NB4 (cell line): ENCODE data around the gene HLA-DPA1.

Source experiments
- DNase-seq: peaks from one replicate; pipeline ENCODE4 v3.0.0; 2010; ENCODE audit warnings: low read depth
- H3K4me3 ChIP-seq: one replicate; pipeline ENCODE4 v1.5.1; 2011; ENCODE audit warnings: mild to moderate bottlenecking, low read depth, low read length, moderate library complexity
- CTCF ChIP-seq: IDR thresholded peaks from one replicate; pipeline ENCODE4 v1.5.1; 2012; ENCODE audit warnings: low read depth, low read length
- MAX ChIP-seq: IDR thresholded peaks from 2 replicates; pipeline ENCODE4 v1.6.1; 2011; ENCODE audit warnings: low read depth, low read length
- MYC ChIP-seq: IDR thresholded peaks from 2 replicates; pipeline ENCODE4 v1.6.1; 2011; ENCODE audit warnings: low read depth, low read length
- POLR2A ChIP-seq: IDR thresholded peaks from 2 replicates; pipeline ENCODE4 v1.6.1; 2011; ENCODE audit warnings: mild to moderate bottlenecking; ENCODE audit not compliant: insufficient read length; ENCODE audit errors: extremely low read depth

HLA-DPA1 gene

DNA sequence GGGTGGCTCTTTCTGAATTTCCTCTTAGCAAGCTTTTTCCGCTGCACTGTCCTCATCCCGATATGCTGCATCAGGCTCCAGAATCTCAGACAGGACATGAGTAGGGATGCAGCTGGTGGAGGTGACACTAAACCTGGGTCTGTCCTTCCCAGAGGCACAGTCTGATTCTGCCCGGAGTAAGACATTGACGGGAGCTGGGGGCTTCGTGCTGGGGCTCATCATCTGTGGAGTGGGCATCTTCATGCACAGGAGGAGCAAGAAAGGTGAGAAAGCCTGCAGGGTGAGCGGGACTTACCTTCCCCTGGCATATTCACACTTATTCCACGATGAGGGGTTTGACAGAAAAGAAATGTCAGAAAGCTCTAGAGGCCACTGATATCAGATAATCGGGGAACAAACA is 12.2 kb upstream of the HLA-DPA1 start:
- no peak for DNase-seq
- TF ChIP-seq MYC, result no peak
- TF ChIP-seq CTCF, result no peak
- no peak for TF ChIP-seq POLR2A
- TF ChIP-seq MAX, result no peak
- no peak overlapping the region for H3K4me3 ChIP-seq

DNA sequence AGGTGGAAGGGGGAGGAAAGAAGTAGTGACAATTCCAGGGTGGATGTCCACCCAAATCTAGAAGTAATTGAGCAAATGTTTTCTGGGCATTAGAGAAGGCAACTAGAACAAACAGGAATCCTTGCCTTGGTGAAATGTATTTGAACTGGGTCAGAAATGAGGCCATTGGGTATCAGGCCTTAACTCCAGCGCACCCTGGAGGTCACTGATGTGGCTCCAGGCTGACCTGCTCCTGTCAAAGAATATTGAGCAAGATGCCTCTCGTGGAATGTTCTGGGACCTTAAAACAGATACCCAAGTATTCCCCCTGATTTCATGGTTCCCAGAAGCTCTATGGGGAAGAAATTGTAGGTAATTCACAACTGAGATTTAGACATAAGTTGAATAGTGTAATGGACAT is 9.3 kb upstream of the HLA-DPA1 start:
- TF ChIP-seq MYC, result no peak
- TF ChIP-seq CTCF, result peak; percentile 81
- peak; percentile 56 for DNase-seq

DNA sequence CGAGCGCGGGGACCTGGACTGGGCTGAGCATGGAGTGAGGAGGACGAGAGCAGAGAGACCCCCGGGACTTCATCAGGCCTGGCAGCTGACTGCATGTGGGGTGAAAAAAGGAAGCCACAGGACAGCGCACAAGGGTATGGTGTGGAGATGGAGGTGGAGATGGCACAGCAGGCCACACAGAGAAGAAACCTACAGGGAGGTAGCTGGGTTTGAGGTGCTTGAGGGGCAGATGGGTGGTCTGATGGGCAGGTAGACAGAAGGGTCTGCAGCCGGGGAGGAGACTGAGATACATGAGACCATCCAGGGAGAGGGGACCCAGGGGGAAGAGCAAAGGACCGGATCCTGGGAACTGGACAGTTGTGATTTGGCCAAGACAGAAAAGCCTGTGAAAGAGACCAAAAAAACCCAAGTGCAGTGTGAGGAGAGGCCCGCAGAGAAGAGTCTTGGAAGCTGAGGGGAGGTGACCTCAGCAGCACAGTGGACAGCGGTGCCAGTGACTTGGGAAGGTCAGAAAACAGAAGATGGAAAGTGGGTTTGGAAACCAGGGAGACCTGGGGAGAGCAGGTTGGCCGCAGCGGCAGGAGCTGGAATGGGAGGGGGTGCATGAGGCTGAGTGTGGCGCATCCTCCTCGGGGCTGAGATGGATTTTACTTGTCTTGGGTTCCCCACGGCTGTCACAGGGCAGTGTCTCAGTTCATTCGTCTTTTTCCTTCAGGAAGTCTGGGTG is 7.8 kb upstream of the HLA-DPA1 start:
- no peak for DNase-seq
- no peak for TF ChIP-seq CTCF
- TF ChIP-seq MAX, result no peak
- no peak for TF ChIP-seq MYC
- no peak for TF ChIP-seq POLR2A
- H3K4me3 ChIP-seq, result no peak overlapping the region

More for the DNA sequence above, 9.3 kb upstream of the HLA-DPA1 start:
- no peak overlapping the region for H3K4me3 ChIP-seq

DNA sequence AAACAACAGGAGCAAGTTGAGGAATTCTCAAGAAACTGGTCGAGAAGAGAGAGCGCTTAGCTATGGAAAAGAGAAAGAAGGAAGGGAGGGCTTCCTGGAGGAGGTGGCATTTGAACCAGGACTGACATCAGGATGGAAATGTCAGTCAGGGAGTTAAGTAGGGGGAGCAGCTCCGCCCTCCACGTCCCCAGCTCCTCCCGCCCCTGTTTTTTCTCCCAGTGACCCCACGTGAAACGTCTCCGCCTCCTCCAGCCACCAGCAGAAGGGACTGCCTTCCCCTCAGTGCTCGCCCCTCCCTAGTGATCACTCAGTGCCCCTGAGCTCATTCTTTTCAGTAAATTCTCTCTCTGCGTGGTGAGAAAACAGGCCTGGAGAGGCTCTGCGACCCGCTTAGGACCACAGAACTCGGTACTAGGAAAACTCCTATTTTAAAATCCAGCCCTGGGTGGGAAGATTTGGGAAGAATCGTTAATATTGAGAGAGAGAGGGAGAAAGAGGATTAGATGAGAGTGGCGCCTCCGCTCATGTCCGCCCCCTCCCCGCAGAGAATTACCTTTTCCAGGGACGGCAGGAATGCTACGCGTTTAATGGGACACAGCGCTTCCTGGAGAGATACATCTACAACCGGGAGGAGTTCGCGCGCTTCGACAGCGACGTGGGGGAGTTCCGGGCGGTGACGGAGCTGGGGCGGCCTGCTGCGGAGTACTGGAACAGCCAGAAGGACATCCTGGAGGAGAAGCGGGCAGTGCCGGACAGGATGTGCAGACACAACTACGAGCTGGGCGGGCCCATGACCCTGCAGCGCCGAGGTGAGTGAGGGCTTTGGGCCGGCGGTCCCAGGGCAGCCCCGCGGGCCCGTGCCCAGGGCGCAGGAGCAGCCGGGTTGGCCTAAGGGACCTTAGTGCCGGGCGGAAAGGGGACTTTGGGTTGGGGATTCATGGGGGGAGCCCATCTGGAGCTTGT is 7.0 kb upstream of the HLA-DPA1 start:
- TF ChIP-seq POLR2A (no peak), CTCF (no peak), MAX (no peak), MYC (no peak)
- no peak for DNase-seq
- no peak overlapping the region for H3K4me3 ChIP-seq

DNA sequence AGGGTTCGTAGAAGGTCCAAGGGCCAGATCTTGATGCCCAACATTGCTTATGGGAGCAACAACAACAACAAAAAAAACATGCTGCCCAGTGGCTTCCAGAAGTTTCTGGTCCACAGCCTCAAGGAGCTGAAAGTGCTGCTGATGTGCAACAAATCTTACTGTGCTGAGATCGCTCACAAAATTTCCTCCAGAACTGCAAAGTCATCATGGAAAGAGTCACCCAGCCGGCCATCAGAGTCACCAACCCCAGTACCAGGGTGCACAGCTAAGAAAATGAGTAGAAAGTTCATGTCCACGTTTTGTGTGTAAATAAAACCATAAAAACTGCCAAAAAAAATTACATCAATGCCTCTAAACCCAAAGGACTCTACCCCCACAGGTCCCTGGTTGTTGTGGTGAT is 6.1 kb upstream of the HLA-DPA1 start:
- H3K4me3 ChIP-seq, result no peak overlapping the region
- DNase-seq, result no peak
- no peak for TF ChIP-seq MYC

GRCh38 chr6:33078919-33079521 is 5.6 kb upstream of the HLA-DPA1 start:
- no peak for TF ChIP-seq CTCF
- TF ChIP-seq MAX, result no peak
- TF ChIP-seq MYC, result no peak
- TF ChIP-seq POLR2A, result no peak

More at GRCh38 chr6:33078919-33079521, 5.6 kb upstream of the HLA-DPA1 start:
- H3K4me3 ChIP-seq, result no peak overlapping the region
- no peak for DNase-seq
